SK-N-SH (cell line): ENCODE results near the gene TUBGCP6. TPM values are rescaled to one million over a fixed set of nuclear protein-coding genes. Genes with fewer than 3 reads are reported as not detected.

Experiments used
- CTCF ChIA-PET: fragments of 300-600, 350-600 bp; formaldehyde crosslinking; extraction: SDS; loops from one replicate; lab custom pipeline; 2021; lab: Yijun Ruan, JAX
- POLR2A ChIA-PET: fragments of 350-600 bp; sonication (Branson Sonifier 250); formaldehyde crosslinking; extraction: SDS; loops from one replicate; lab custom pipeline; 2020; ENCODE audit warnings: antibody characterized with exemption, inconsistent platforms; lab: Yijun Ruan, JAX
- DNase-seq: peaks from one replicate; pipeline ENCODE4 v3.0.0; 2012
- H2AFZ ChIP-seq: fragments of 200-600 bp; sonication (generic); 2 replicates; pipeline ENCODE4 v1.8.1; 2016; ENCODE audit warnings: antibody characterized with exemption, mild to moderate bottlenecking, low read depth
- H3F3A ChIP-seq: fragments of 200-600 bp; sonication (generic); replicated peaks from 2 replicates; pipeline ENCODE3; 2016; ENCODE audit warnings: antibody characterized with exemption, mild to moderate bottlenecking; ENCODE audit not compliant: insufficient read depth
- H3K27ac ChIP-seq, 2 experiments: fragments of 200-500 bp in 1 of 2; fragments of 200-600 bp in 1 of 2; sonication (Bioruptor generic) in 1 of 2; sonication (generic), shearing (Covaris generic) in 1 of 2; 2 replicates each; pipeline versions ENCODE4 v1.5.1 to v1.6.1; 2014 to 2016; ENCODE audit warnings: low read depth in 2 of 2, inconsistent platforms in 1 of 2, low read length in 1 of 2, mild to moderate bottlenecking in 1 of 2, mixed read lengths in 1 of 2
- H3K27me3 ChIP-seq: fragments of 200-600 bp; sonication (generic), shearing (Covaris generic); 2 replicates; pipeline ENCODE4 v1.6.1; 2016; ENCODE audit warnings: mixed run types; ENCODE audit not compliant: insufficient read depth
- H3K36me3 ChIP-seq, 2 experiments: fragments of 200-500 bp in 1 of 2; fragments of 200-600 bp in 1 of 2; sonication (Bioruptor generic) in 1 of 2; sonication (generic) in 1 of 2; replicated peaks in 1 of 2; 2 replicates each; pipeline versions ENCODE3 to v1.5.1; 2014 to 2016; ENCODE audit warnings: low read length in 1 of 2, mild to moderate bottlenecking in 1 of 2; ENCODE audit not compliant: insufficient read depth in 2 of 2, control insufficient read depth in 1 of 2
- H3K4me1 ChIP-seq, 2 experiments: fragments of 200-500 bp in 1 of 2; fragments of 200-600 bp in 1 of 2; sonication (Bioruptor generic) in 1 of 2; sonication (generic), shearing (Covaris generic) in 1 of 2; 2 replicates each; pipeline versions ENCODE4 v1.5.1 to v1.6.1; 2014 to 2016; ENCODE audit warnings: low read depth in 1 of 2, low read length in 1 of 2, mixed run types in 1 of 2; ENCODE audit not compliant: insufficient read depth in 2 of 2, control insufficient read depth in 1 of 2
- H3K4me2 ChIP-seq: fragments of 200-600 bp; sonication (generic), shearing (Covaris generic); 2 replicates; pipeline ENCODE4 v1.6.1; 2017; ENCODE audit warnings: mixed run types
- H3K4me3 ChIP-seq, 2 experiments: fragments of 200-500 bp in 1 of 2; fragments of 200-600 bp in 1 of 2; sonication (Bioruptor generic) in 1 of 2; sonication (generic), shearing (Covaris generic) in 1 of 2; 2 replicates each; pipeline versions ENCODE4 v1.5.1 to v1.8.1; 2014 to 2016; ENCODE audit warnings: low read depth in 2 of 2, inconsistent platforms in 1 of 2, low read length in 1 of 2, mild to moderate bottlenecking in 1 of 2, mixed read lengths in 1 of 2, moderate library complexity in 1 of 2
- H3K79me2 ChIP-seq: fragments of 200-600 bp; sonication (generic); 2 replicates; pipeline ENCODE4 v1.8.1; 2017; ENCODE audit warnings: mild to moderate bottlenecking; ENCODE audit not compliant: insufficient read depth
- H3K9ac ChIP-seq: fragments of 200-600 bp; sonication (generic); 2 replicates; pipeline ENCODE4 v1.6.1; 2017; ENCODE audit warnings: mixed run types
- H3K9me2 ChIP-seq: fragments of 200-600 bp; sonication (generic); 2 replicates; pipeline ENCODE4 v1.6.1; 2017; ENCODE audit warnings: mixed run types
- H3K9me3 ChIP-seq: fragments of 200-600 bp; sonication (generic); 2 replicates; pipeline ENCODE4 v1.6.1; 2017; ENCODE audit warnings: mixed run types, mild to moderate bottlenecking, moderate library complexity
- H4K20me1 ChIP-seq: fragments of 200-600 bp; sonication (generic); 2 replicates; pipeline ENCODE4 v1.6.1; 2017; ENCODE audit warnings: mild to moderate bottlenecking, mixed run types; ENCODE audit not compliant: insufficient read depth
- CTCF ChIP-seq: fragments of 200-600 bp; sonication (generic); IDR thresholded peaks from 2 replicates; pipeline ENCODE4 v1.6.1; 2017; ENCODE audit warnings: antibody characterized with exemption, mild to moderate bottlenecking, moderate library complexity
- GABPA ChIP-seq: IDR thresholded peaks from 2 replicates; pipeline ENCODE4 v1.4.0; 2012; ENCODE audit warnings: low read depth, mild to moderate bottlenecking
- JUND ChIP-seq: IDR thresholded peaks from 2 replicates; pipeline ENCODE4 v1.4.0; 2012
- MAX ChIP-seq: IDR thresholded peaks from 2 replicates; pipeline ENCODE4 v1.4.0; 2012; ENCODE audit warnings: low read depth
- POLR2AphosphoS5 ChIP-seq: IDR thresholded peaks from 2 replicates; pipeline ENCODE4 v1.6.1; 2012; ENCODE audit warnings: low read depth, low read length
- REST ChIP-seq: IDR thresholded peaks from 2 replicates; pipeline ENCODE4 v1.6.1; 2012; ENCODE audit warnings: mild to moderate bottlenecking, low read depth, low read length, moderate library complexity
- SIN3A ChIP-seq: IDR thresholded peaks from 2 replicates; pipeline ENCODE4 v1.6.1; 2012; ENCODE audit warnings: low read depth, mild to moderate bottlenecking, low read length, moderate library complexity, borderline replicate concordance
- TAF1 ChIP-seq: IDR thresholded peaks from 2 replicates; pipeline ENCODE4 v1.6.1; 2012; ENCODE audit warnings: low read depth, mild to moderate bottlenecking, low read length, moderate library complexity, borderline replicate concordance
- USF1 ChIP-seq: IDR thresholded peaks from 2 replicates; pipeline ENCODE4 v1.4.0; 2012; ENCODE audit warnings: low read depth, borderline replicate concordance
- WGBS: methylation state at CpG from one replicate; pipeline ENCODE4 v1.1.6; 2017; ENCODE audit warnings: low lambda C conversion rate; 5-methylcytosine and 5-hydroxymethylcytosine counted together
- polyA plus RNA-seq, 3 experiments: library from polyadenylated mRNA; depleted of rRNA; stranded (reverse); fragments of >200 nt; gene quantifications; 2 replicates each; pipeline ENCODE4 v1.2.3, GENCODE V29; 2012

Gene TUBGCP6
- polyA plus RNA-seq, 1 of the 3 experiments (the other 2 are of a cell fraction) = 40.4 TPM

GRCh38 chr22:50281957-50282356 lies 37.1 kb upstream of the TUBGCP6 start:
- H3K27ac ChIP-seq = no peak overlapping the region
- WGBS = 73% methylated on average over 6 of the region's 25 CpGs

More at GRCh38 chr22:50281957-50282356, 37.1 kb upstream of the TUBGCP6 start:
- H3K9me2 ChIP-seq = no peaks in the 10 kb centered on the region
- peak overlapping the region; percentile 55; the same call in 1 of the 2 replicates for H3K4me2 ChIP-seq
- ChIA-PET CTCF (interaction anchor here (1.2 to 1.8 kb wide), 2 partner anchors 9 to 44 kb away, joined by 4 read pairs; no protein-coding TSS in a partner anchor), POLR2A (no interaction called here)
- H3K9ac ChIP-seq = no peak overlapping the region
- H3K79me2 ChIP-seq = peaks cover 9% of the 10 kb centered on the region; the same call in 1 of the 2 replicates
- H4K20me1 ChIP-seq = peaks cover 14% of the 10 kb centered on the region
- H2AFZ ChIP-seq = no peak overlapping the region
- H3K9me3 ChIP-seq = no peaks in the 10 kb centered on the region
- no peak overlapping the region for H3K4me3 ChIP-seq
- no peak for TF ChIP-seq CTCF
- TF ChIP-seq JUND = no peak
- TF ChIP-seq REST = no peak
- TF ChIP-seq SIN3A = no peak
- no peak for TF ChIP-seq USF1
- TF ChIP-seq TAF1 = no peak
- no peak for TF ChIP-seq POLR2AphosphoS5
- no peak for TF ChIP-seq GABPA
- no peak for TF ChIP-seq MAX
- TF ChIP-seq, all 33 proteins: peak for 0
- peaks cover 19 to 74% of the 10 kb centered on the region in 2 experiments for H3K36me3 ChIP-seq
- no peak for DNase-seq
- peaks cover 0 to 9% of the 10 kb centered on the region in 2 experiments; a peak in 1 of 4 replicates for H3K4me1 ChIP-seq
- peaks cover 1% of the 10 kb centered on the region for H3F3A ChIP-seq
- no peaks in the 10 kb centered on the region for H3K27me3 ChIP-seq
